ENCODE data around the gene TBX10. TPM values are rescaled to one million over a fixed set of nuclear protein-coding genes. Genes with fewer than 3 reads are reported as not detected.
A peak's percentile ranks its signal among the peaks of the same experiment; 100 is the strongest.

Gene TBX10
- total and polyA plus RNA-seq, 2 of the 8 experiments (the other 6 are each of a cell fraction or from before 2014, with no cell fraction given) = 0.09 TPM; not detected in 1

GRCh38 chr11:67616431-67617242, 22.9 kb downstream of the TBX10 start:
- H4K20me1 ChIP-seq (replicated peaks in 1 of 2; ENCODE audit: control insufficient read depth in 1 of 2, insufficient read depth in 2 of 2, low read length in 2 of 2) = peaks cover 0 to 4% of the 10 kb centered on the region in 2 experiments
- ChIA-PET CTCF (ENCODE audit: partially characterized antibody) (interaction anchor here (0.8 to 7.3 kb wide), 9 partner anchors 9 to 267 kb away, joined by 3 to 117 read pairs (median 6); partner anchors contain the start of genes GSTP1 and NUDT8), POLR2A (ENCODE audit: partially characterized antibody) (interaction anchor here (0.8 to 10.7 kb wide), 12 partner anchors 11 to 43 kb away, joined by 3 to 194 read pairs (median 4); partner anchors contain the start of genes GSTP1, NUDT8 and TBX10)
- H3K79me2 ChIP-seq (ENCODE audit: control insufficient read depth in 1 of 2, insufficient read depth in 2 of 2, low read length in 2 of 2) = peaks cover 0 to 3% of the 10 kb centered on the region in 2 experiments; a peak in 1 of 4 replicates
- H3K56ac ChIP-seq (replicated peaks; ENCODE audit: insufficient read length, low read depth, low read length) = no peak overlapping the region
- peaks cover 4% of the 10 kb centered on the region; the same call in 1 of the 2 replicates for H3K23me2 ChIP-seq (ENCODE audit: low read depth, low read length)
- no peak overlapping the region for H3K9ac ChIP-seq (replicated peaks in 1 of 4; ENCODE audit: extremely low read depth in 1 of 4, low read depth in 3 of 4, low read length in 3 of 4)
- no peak overlapping the region for H2BK12ac ChIP-seq (ENCODE audit: low read depth, low read length)
- peaks cover 13 to 36% (median 31%) of the 10 kb centered on the region in 4 experiments for H3K4me1 ChIP-seq (replicated peaks in 1 of 4; ENCODE audit: control insufficient read depth in 3 of 4, insufficient read depth in 4 of 4, low read length in 3 of 4)
- no peaks in the 10 kb centered on the region for H3K79me1 ChIP-seq (ENCODE audit: low read depth, low read length)
- peak overlapping the region; percentile 61; the same call in 1 of the 2 replicates for H2BK15ac ChIP-seq (ENCODE audit: low read length)
- H2BK5ac ChIP-seq (ENCODE audit: low read depth, low read length) = no peak overlapping the region
- H3K23ac ChIP-seq (ENCODE audit: insufficient read length) = no peak overlapping the region
- H3K4me3 ChIP-seq (ENCODE audit: extremely low read depth in 1 of 4, insufficient read depth in 2 of 4, low read depth in 3 of 4, low read length in 4 of 4) = peak overlapping the region in 1 of 4 experiments; percentile 20; a peak in 1 of 8 replicates
- no peak overlapping the region for H3K27ac ChIP-seq (ENCODE audit: low read depth, low read length)
- peak overlapping the region; percentile 36; the same call in 1 of the 2 replicates for H3K18ac ChIP-seq (ENCODE audit: extremely low read depth, low read length)
- peak overlapping the region; percentile 49 for H3K4ac ChIP-seq (replicated peaks; ENCODE audit: insufficient read length, low read depth, low read length)
- H3K14ac ChIP-seq (ENCODE audit: insufficient read length) = no peak overlapping the region
- no peak overlapping the region for H2AK5ac ChIP-seq (ENCODE audit: low read depth, low read length)
- H3K27me3 ChIP-seq (replicated peaks in 1 of 4; ENCODE audit: control insufficient read depth in 3 of 4, extremely low read depth in 1 of 4, insufficient read depth in 3 of 4, low read length in 3 of 4) = peaks cover 0 to 10% (median 5%) of the 10 kb centered on the region in 4 experiments; a peak in 6 of 7 replicates
- peaks cover 0 to 6% (median 2%) of the 10 kb centered on the region in 4 experiments; a peak in 5 of 8 replicates for H3K36me3 ChIP-seq (ENCODE audit: control insufficient read depth in 2 of 4, insufficient read depth in 4 of 4, low read length in 3 of 4)
- peak overlapping the region; percentile 86 for H4K91ac ChIP-seq (replicated peaks; ENCODE audit: insufficient read length, low read length)
- WGBS, 2 experiments (ENCODE audit: extremely low coverage in 1 of 2, insufficient coverage in 1 of 2, insufficient read length in 1 of 2, insufficient replicate concordance in 2 of 2, low coverage in 1 of 2, low lambda C conversion rate in 2 of 2, missing lambda C conversion rate in 1 of 2) = 52% methylated on average over 11 of the region's 11 CpGs; no CpG with 5 or more reads in 1 of the 2 experiments
- 0 out of 2 replicates have a peak overlapping the region, but pooled peaks have one; percentile 48 for H2BK20ac ChIP-seq (ENCODE audit: low read length)
- no peak overlapping the region for H4K5ac ChIP-seq (ENCODE audit: insufficient read length, low read depth, low read length)
- H3K4me2 ChIP-seq (ENCODE audit: insufficient read depth in 1 of 2, low read depth in 2 of 2, low read length in 2 of 2) = peak overlapping the region; percentile 40 to 47
- DNase-seq (ENCODE audit: low read depth in 1 of 2, low spot score in 2 of 2) (peak in 1 of 2 experiments; percentile 58), FAIRE-seq (no peak)
- H2AFZ ChIP-seq (ENCODE audit: low read length) = no peak overlapping the region
- H4K8ac ChIP-seq (ENCODE audit: extremely low read depth, insufficient read depth, low read length) = no peak overlapping the region
- no peaks in the 10 kb centered on the region; a peak in 1 of 4 replicates for H3K9me3 ChIP-seq (ENCODE audit: insufficient read depth in 2 of 2, low read depth in 1 of 2, low read length in 1 of 2)
- no peak overlapping the region for H2BK120ac ChIP-seq (replicated peaks; ENCODE audit: low read depth, low read length)
- TF ChIP-seq SIX5 (IDR thresholded peaks at IDR 0.05; ENCODE audit: low read depth, low read length) = no peak
- no peak for TF ChIP-seq TAF7 (optimal IDR thresholded peaks at IDR 0.05; ENCODE audit: borderline replicate concordance, low read depth, low read length)
- no peak for TF ChIP-seq POU5F1 (IDR thresholded peaks at IDR 0.05; ENCODE audit: low read depth, low read length)
- no peak for TF ChIP-seq CTBP2 (IDR thresholded peaks at IDR 0.05; ENCODE audit: borderline replicate concordance, insufficient read depth, insufficient read length, low read length)
- no peak for TF ChIP-seq MAFK (IDR thresholded peaks at IDR 0.05; ENCODE audit: low read depth, low read length)
- no peak for TF ChIP-seq KDM1A (IDR thresholded peaks at IDR 0.05; ENCODE audit: borderline replicate concordance, low read length)
- TF ChIP-seq CEBPB (IDR thresholded peaks at IDR 0.05; ENCODE audit: low read depth, low read length) = no peak
- no peak for TF ChIP-seq RNF2 (IDR thresholded peaks at IDR 0.05; ENCODE audit: borderline replicate concordance, low read depth, low read length, missing control alignments, poor library complexity, severe bottlenecking)
- no peak for TF ChIP-seq CHD1 (IDR thresholded peaks at IDR 0.05; ENCODE audit: low read depth, low read length)
- TF ChIP-seq ASH2L (IDR thresholded peaks at IDR 0.05; ENCODE audit: low read length) = no peak
